Ovary (tissue), 9 donors: ENCODE measurements around the gene TGFB2. TPM values are rescaled to one million over a fixed set of nuclear protein-coding genes. Genes with fewer than 3 reads are reported as not detected.
A peak's percentile ranks its signal among the peaks of the same experiment; 100 is the strongest.

Experiments
- DNase-seq, 5 donors: peaks; one replicate each; pipeline ENCODE4 v3.0.0-alpha.2; 2019 to 2020
- H3K27ac ChIP-seq, 2 donors: fragments of 200-600 bp; one replicate each; pipeline versions ENCODE4 v1.5.1 to v1.8.0; 2019 to 2022
- H3K27me3 ChIP-seq: fragments of 200-600 bp; one replicate; pipeline ENCODE4 v1.8.0; 2022
- H3K36me3 ChIP-seq: fragments of 200-600 bp; sonication (generic); one replicate; pipeline ENCODE4 v1.5.1; 2019
- H3K4me1 ChIP-seq: one replicate; pipeline ENCODE4 v1.8.1; 2013; ENCODE audit warnings: mild to moderate bottlenecking, moderate library complexity; ENCODE audit not compliant: insufficient read depth
- H3K4me3 ChIP-seq: fragments of 200-600 bp; sonication (generic); one replicate; pipeline ENCODE4 v1.5.1; 2017
- H3K9me3 ChIP-seq, 2 donors: fragments of 200-600 bp in 1 of 2; sonication (generic) in 1 of 2; one replicate each; pipeline versions ENCODE4 v1.5.1 to v1.8.1; 2013 to 2019; ENCODE audit warnings: mild to moderate bottlenecking in 1 of 2, moderate library complexity in 1 of 2
- EP300 ChIP-seq: sonication (generic); formaldehyde crosslinking; IDR thresholded peaks from one replicate; pipeline ENCODE4 v1.6.1; 2017; ENCODE audit warnings: antibody characterized with exemption
- POLR2A ChIP-seq: fragments of 450-650 bp; IDR thresholded peaks from one replicate; pipeline ENCODE4 v1.6.1; 2017; ENCODE audit warnings: antibody characterized with exemption, mild to moderate bottlenecking, moderate library complexity
- WGBS, 3 donors: extraction: QIAGEN DNeasy Blood & Tissue Kit in 1 of 3; methylation state at CpG; one replicate each; pipeline versions ENCODE4 v1.1.5 to v1.1.7; 2013 to 2017; 5-methylcytosine and 5-hydroxymethylcytosine counted together
- intact Hi-C, 4 donors: fragments of 100-400 bp; cut with DNase I; formaldehyde crosslinking; loops; one replicate each; pipeline versions ENCODE4 v1.11.0 to v1.15.1; 2022 to 2023
- polyA plus RNA-seq, 2 donors: library from polyadenylated mRNA; stranded (reverse); fragments of 200-250 nt in 1 of 2; fragments of 350-450 nt in 1 of 2; fragmentation: Illumina TruSeq in 1 of 2; extraction: RNeasy Lipid Tissue Mini Kit (QIAGEN cat#74804) in 1 of 2; gene quantifications; one replicate each; pipeline ENCODE4 v1.2.3, GENCODE V29; 2013 to 2014
- total RNA-seq, 7 donors: library from RNA; depleted of rRNA in 2 of 7; stranded (reverse); fragments of >200 nt in 2 of 7; fragmentation: NEBNext Ultra II Directional in 3 of 7; extraction: Animal tissue kit (Norgen Biotek cat#: 25700) in 3 of 7; gene quantifications; one replicate each; pipeline versions ENCODE4 v1.1.0 to v1.2.4, GENCODE V29; 2016 to 2023
- TF ChIP-seq, protein P1 (sequence below), 3 donors: fragments of 450-650 bp in 2 of 3; fragments of 200-600 bp in 1 of 3; IDR thresholded peaks; one replicate each; pipeline versions ENCODE4 v1.5.1 to v1.8.0; 2016 to 2022; ENCODE audit warnings: antibody characterized with exemption in 3 of 3, mild to moderate bottlenecking in 1 of 3
- donor health status: DM: no; HTN: no; CAD: no; lungs with moderate emphysema.
- donor health status: DM: no; HTN: no; CAD: no.
- donor health status: Bipolar disorder and iron deficiency.
- donor health status: DM: yes; HTN: yes; CAD: no.
- donor health status: DM: no; HTN: no; CAD: no.
- donor health status: DM: yes; HTN: yes; CAD: no.

Gene TGFB2
- total and polyA plus RNA-seq, 9 donors, result 3.8 to 29.4 (median 9.3) TPM

DNA sequence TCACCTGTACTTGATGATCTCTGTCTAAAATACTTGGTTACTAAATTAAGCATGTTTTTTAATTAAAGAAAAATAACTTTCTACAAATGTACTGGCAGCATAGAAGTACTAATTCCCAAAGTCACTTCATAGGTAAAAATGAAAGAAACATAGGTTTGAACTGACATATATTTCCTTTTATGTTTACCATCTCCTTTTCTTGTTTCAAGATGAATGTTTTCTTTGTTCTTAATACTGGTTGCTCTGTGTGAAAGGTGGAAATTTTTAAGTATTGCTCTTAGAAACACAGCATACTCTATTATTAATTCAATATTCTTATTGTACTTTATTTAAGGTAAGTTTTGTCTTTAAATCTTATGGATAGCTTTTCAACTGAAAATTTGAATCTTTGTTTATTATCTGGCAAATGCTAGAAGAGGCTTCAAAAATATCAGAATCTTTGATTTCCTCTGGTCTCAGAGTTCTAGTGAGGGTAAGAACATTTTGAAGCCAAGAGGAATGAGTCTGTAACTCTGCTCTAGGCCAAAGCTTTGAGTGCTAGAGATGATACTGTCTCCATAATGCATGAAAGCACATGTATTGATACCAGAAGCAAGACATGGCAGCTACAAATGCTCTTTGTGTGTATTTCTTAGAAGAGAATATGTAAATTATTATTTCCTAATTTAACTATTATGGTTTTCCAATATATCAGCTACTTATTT, 41.8 kb upstream of the TGFB2 start:
- TF ChIP-seq, protein P1, sequence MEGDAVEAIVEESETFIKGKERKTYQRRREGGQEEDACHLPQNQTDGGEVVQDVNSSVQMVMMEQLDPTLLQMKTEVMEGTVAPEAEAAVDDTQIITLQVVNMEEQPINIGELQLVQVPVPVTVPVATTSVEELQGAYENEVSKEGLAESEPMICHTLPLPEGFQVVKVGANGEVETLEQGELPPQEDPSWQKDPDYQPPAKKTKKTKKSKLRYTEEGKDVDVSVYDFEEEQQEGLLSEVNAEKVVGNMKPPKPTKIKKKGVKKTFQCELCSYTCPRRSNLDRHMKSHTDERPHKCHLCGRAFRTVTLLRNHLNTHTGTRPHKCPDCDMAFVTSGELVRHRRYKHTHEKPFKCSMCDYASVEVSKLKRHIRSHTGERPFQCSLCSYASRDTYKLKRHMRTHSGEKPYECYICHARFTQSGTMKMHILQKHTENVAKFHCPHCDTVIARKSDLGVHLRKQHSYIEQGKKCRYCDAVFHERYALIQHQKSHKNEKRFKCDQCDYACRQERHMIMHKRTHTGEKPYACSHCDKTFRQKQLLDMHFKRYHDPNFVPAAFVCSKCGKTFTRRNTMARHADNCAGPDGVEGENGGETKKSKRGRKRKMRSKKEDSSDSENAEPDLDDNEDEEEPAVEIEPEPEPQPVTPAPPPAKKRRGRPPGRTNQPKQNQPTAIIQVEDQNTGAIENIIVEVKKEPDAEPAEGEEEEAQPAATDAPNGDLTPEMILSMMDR (IDR thresholded peaks at IDR 0.05), result no peak
- TF ChIP-seq POLR2A, result no peak
- no peak for TF ChIP-seq EP300
- no peak overlapping the region for H3K27ac ChIP-seq
- H3K4me1 ChIP-seq, result peaks cover 2% of the 10 kb centered on the region
- intact Hi-C loops, result no loop called here
- no peaks in the 10 kb centered on the region for H3K36me3 ChIP-seq
- no peaks in the 10 kb centered on the region for H3K9me3 ChIP-seq
- no peak for DNase-seq
- H3K4me3 ChIP-seq, result no peak overlapping the region
- H3K27me3 ChIP-seq, result no peaks in the 10 kb centered on the region

DNA sequence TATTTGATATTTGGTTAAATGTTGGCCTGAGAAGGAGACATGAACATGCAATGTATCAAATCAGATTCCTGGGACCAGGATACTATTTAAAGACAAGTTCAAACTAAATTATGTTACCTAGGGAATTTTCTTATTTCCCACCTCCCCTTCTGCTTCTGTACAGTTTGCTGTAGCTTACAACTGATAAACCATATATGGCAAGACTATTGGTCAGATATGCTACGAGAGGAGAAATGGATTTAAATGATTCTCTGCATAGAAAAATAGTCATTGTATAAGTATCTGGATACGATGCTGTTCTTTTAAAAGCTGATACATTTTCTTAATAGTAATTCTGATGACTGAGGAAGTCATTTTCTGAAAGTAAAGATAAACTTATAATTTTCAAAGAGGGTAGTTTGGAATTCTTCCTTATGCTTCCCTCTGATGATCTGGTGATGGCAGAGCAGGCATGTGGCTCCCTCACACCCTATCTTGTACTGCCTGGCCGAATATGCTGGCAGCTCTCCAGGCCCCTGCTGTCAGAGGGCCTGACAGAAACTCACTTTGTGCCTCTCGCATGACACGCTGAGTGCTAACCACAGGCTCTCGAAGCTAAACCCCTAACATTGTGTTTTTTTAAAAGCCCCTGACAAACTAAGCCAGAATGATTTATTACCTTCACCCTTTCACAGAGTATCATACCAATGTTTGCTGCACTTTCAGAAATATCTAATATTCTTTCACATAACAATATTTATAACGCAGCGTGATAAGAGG, 40.7 kb upstream of the TGFB2 start:
- Histone ChIP-seq H3K27ac (no peak overlapping the region), H3K4me3 (no peak overlapping the region), H3K27me3 (no peaks in the 10 kb centered on the region), H3K36me3 (no peaks in the 10 kb centered on the region), H3K4me1 (peaks cover 2% of the 10 kb centered on the region), H3K9me3 (no peaks in the 10 kb centered on the region)
- intact Hi-C loops, result no loop called here
- peak in 1 of 5 donors; percentile 30 for DNase-seq
- WGBS, 3 donors, result 47 to 62% (median 55%) methylated on average over 8 of the region's 8 CpGs
- TF ChIP-seq, protein P1 (IDR thresholded peaks at IDR 0.05), result no peak
- no peak for TF ChIP-seq POLR2A
- TF ChIP-seq EP300, result no peak

DNA sequence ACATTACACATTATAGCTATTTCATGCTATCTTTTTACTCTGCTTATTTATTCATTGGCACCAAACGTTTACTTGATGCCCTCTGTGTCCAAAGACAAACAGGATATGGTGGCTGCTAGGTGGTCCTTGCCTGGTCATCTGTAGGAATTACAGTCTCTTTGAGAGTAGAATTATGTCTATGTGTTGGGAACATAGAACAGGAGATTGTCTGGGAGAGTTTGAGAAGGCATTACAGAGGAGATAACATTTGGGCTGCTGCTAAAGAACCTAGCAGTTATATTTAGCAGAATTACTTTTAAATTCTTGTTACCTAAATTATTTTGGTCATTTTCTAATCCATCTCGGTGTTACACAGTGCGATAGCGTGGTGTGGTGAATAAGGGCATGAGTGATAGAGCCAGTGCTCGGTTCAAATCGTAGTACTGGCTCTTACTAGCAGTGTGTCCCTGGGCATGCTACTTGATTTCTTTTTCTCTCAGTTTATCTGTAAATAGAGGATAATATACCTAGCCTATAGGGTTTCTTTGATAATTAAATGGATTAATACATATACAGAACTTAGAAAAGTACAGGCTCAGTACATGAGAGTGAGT, 39.6 kb upstream of the TGFB2 start:
- peaks cover 2% of the 10 kb centered on the region for H3K4me1 ChIP-seq
- intact Hi-C loops, result no loop called here
- no peak overlapping the region for H3K27ac ChIP-seq
- H3K9me3 ChIP-seq, result no peaks in the 10 kb centered on the region
- no peak overlapping the region for H3K4me3 ChIP-seq
- TF ChIP-seq, protein P1 (IDR thresholded peaks at IDR 0.05), result no peak
- TF ChIP-seq POLR2A (no peak), EP300 (no peak)
- 89% methylated on average over 6 of the region's 6 CpGs for WGBS, 3 donors
- H3K27me3 ChIP-seq, result no peaks in the 10 kb centered on the region
- DNase-seq, result no peak
- no peaks in the 10 kb centered on the region for H3K36me3 ChIP-seq

DNA sequence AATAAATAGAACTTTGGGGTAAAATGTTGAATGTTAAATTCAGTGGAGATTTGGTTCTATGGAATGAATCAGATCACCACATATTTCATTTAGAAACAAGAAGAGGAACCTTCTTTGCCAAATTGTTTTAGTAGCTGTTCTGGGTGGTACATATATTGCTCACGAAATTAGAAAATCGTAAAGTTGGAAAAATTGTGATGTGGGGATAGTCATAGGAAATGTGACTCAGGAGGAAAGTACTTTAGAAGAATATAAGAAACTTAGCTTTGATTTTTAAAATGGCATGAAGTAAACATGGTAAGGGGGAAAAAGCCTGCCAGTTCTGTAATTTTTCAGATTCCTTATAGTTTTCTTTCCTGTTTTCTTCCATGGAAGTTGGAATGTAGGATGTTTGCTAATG, 32.6 kb upstream of the TGFB2 start:
- intact Hi-C loops, result no loop called here
- DNase-seq, result no peak
- Histone ChIP-seq H3K4me3 (no peak overlapping the region), H3K36me3 (no peaks in the 10 kb centered on the region), H3K9me3 (no peaks in the 10 kb centered on the region), H3K27me3 (no peaks in the 10 kb centered on the region), H3K4me1 (no peaks in the 10 kb centered on the region), H3K27ac (no peak overlapping the region)
- 91 to 97% (median 96%) methylated on average over 2 of the region's 2 CpGs for WGBS, 3 donors
- TF ChIP-seq, protein P1 (IDR thresholded peaks at IDR 0.05), result no peak
- TF ChIP-seq POLR2A (no peak), EP300 (no peak)
